Calu3 (cell line): Measurements from ENCODE around the gene RPIA. TPM values are rescaled to one million over a fixed set of nuclear protein-coding genes. Genes with fewer than 3 reads are reported as not detected.
A peak's percentile ranks its signal among the peaks of the same experiment; 100 is the strongest.

Experiments used
- BruUV-seq: library from RNA; stranded (reverse); fragments of 400-500 nt; replicated peaks from 2 replicates; lab custom pipeline; 2021; lab: Mats Ljungman, UMichigan
- CTCF ChIA-PET: fragments of 300-600 bp; sonication (Branson Sonifier 250); formaldehyde crosslinking; loops from one replicate; lab custom pipeline; 2022; ENCODE audit warnings: antibody characterized with exemption; lab: Charles Lee
- DNase-seq: peaks from one replicate; pipeline ENCODE4 v3.0.0; 2022
- H3K27ac Mint-ChIP-seq: one replicate; pipeline ENCODE4 v1.8.0; 2022; ENCODE audit warnings: mixed read lengths; ENCODE audit not compliant: unreplicated experiment
- H3K27me3 Mint-ChIP-seq: one replicate; pipeline ENCODE4 v1.8.0; 2022; ENCODE audit warnings: mixed read lengths; ENCODE audit not compliant: unreplicated experiment
- H3K36me3 Mint-ChIP-seq: one replicate; pipeline ENCODE4 v1.8.0; 2022; ENCODE audit warnings: mild to moderate bottlenecking, moderate library complexity, mixed read lengths; ENCODE audit not compliant: insufficient read depth, unreplicated experiment
- H3K4me1 Mint-ChIP-seq: one replicate; pipeline ENCODE4 v1.8.0; 2022; ENCODE audit warnings: mild to moderate bottlenecking, low read depth, mixed read lengths; ENCODE audit not compliant: unreplicated experiment
- H3K4me3 Mint-ChIP-seq: one replicate; pipeline ENCODE4 v1.8.0; 2022; ENCODE audit warnings: mild to moderate bottlenecking, low read depth, moderate library complexity, mixed read lengths; ENCODE audit not compliant: unreplicated experiment
- H3K9me3 Mint-ChIP-seq: one replicate; pipeline ENCODE4 v1.8.0; 2022; ENCODE audit warnings: low read depth, mixed read lengths; ENCODE audit not compliant: unreplicated experiment
- intact Hi-C: fragments of 100-400 bp; cut with micrococcal nuclease; formaldehyde crosslinking; loops from one replicate; pipeline ENCODE4 v1.10.0; 2022; ENCODE audit not compliant: unreplicated experiment
- total RNA-seq: library from RNA; stranded (reverse); gene quantifications from 2 replicates; pipeline ENCODE4 v1.2.3, GENCODE V29; 2022
- TF ChIP-seq, protein P1 (sequence below): fragments of 200-600 bp; IDR thresholded peaks from one replicate; pipeline ENCODE4 v1.8.0; 2022; ENCODE audit warnings: antibody characterized with exemption; ENCODE audit not compliant: unreplicated experiment

The RPIA gene
- total RNA-seq, 1 experiment from 2014 or later = 23.8 TPM

DNA sequence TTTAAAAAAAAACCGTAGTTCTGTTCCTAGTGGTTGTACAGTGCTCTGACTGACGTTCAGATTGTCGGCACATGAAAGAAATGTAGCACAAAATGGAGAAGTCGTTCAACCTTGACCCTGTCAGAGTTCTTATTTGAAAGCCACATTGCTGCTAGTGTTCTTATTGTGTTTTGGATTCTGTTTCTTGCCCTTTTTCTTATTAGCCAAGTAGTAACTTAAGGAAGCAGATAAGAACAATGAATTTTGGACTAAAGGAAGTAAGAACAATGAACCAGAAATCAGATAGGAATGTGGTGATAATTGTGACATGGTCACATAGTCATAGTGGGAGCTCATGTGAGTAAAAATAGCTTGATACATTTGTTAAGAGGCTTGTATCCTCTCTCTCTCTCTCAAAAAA is 45.9 kb downstream of the RPIA start:
- no peak for DNase-seq
- TF ChIP-seq, protein P1, sequence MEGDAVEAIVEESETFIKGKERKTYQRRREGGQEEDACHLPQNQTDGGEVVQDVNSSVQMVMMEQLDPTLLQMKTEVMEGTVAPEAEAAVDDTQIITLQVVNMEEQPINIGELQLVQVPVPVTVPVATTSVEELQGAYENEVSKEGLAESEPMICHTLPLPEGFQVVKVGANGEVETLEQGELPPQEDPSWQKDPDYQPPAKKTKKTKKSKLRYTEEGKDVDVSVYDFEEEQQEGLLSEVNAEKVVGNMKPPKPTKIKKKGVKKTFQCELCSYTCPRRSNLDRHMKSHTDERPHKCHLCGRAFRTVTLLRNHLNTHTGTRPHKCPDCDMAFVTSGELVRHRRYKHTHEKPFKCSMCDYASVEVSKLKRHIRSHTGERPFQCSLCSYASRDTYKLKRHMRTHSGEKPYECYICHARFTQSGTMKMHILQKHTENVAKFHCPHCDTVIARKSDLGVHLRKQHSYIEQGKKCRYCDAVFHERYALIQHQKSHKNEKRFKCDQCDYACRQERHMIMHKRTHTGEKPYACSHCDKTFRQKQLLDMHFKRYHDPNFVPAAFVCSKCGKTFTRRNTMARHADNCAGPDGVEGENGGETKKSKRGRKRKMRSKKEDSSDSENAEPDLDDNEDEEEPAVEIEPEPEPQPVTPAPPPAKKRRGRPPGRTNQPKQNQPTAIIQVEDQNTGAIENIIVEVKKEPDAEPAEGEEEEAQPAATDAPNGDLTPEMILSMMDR = no peak
- no TSS peak for BruUV-seq
- Mint-ChIP-seq H3K9me3 (no peaks in the 10 kb centered on the region), H3K4me3 (no peak overlapping the region), H3K4me1 (peaks cover 29% of the 10 kb centered on the region), H3K36me3 (peaks cover 4% of the 10 kb centered on the region), H3K27ac (no peak overlapping the region), H3K27me3 (no peaks in the 10 kb centered on the region)
- intact Hi-C loops = no loop called here
- CTCF ChIA-PET = no interaction called here

DNA sequence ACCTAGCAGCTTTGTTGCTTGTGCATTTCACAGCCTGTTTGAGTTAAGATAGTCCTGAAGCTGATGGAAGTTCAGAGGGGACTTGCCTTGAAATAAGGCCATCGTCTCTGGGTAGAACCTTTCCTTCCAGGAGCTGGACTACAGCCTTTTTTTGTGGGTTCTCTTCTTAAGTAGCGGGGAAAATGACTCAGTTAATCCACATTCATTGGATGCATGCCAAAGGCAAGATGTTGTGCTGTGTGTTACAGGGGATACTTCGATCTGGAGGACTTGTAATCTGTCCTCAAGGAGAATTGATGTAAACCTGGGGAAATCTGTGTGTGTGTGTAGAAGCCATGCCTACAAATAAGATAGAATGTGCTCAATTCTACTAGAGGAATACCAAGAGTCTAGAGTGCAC is 46.8 kb downstream of the RPIA start:
- no peak overlapping the region for H3K4me3 Mint-ChIP-seq
- DNase-seq = no peak
- TF ChIP-seq, protein P1 = no peak
- peaks cover 29% of the 10 kb centered on the region for H3K4me1 Mint-ChIP-seq
- H3K36me3 Mint-ChIP-seq = peaks cover 4% of the 10 kb centered on the region
- no peaks in the 10 kb centered on the region for H3K9me3 Mint-ChIP-seq
- H3K27me3 Mint-ChIP-seq = no peaks in the 10 kb centered on the region
- no TSS peak for BruUV-seq
- CTCF ChIA-PET = no interaction called here
- H3K27ac Mint-ChIP-seq = no peak overlapping the region
- intact Hi-C loops = no loop called here

GRCh38 chr2:88739985-88740600 is 48.6 kb downstream of the RPIA start:
- Mint-ChIP-seq H3K27ac (no peak overlapping the region), H3K36me3 (peaks cover 4% of the 10 kb centered on the region), H3K9me3 (peaks cover 2% of the 10 kb centered on the region), H3K4me3 (no peak overlapping the region), H3K4me1 (peaks cover 21% of the 10 kb centered on the region), H3K27me3 (no peaks in the 10 kb centered on the region)
- no TSS peak for BruUV-seq
- intact Hi-C loops = loop anchor here (5.0 kb wide), 1 partner anchor 97 kb away; no protein-coding TSS in a partner anchor
- CTCF ChIA-PET = no interaction called here
- DNase-seq = peak; percentile 80
- TF ChIP-seq, protein P1 = peak; percentile 70

DNA sequence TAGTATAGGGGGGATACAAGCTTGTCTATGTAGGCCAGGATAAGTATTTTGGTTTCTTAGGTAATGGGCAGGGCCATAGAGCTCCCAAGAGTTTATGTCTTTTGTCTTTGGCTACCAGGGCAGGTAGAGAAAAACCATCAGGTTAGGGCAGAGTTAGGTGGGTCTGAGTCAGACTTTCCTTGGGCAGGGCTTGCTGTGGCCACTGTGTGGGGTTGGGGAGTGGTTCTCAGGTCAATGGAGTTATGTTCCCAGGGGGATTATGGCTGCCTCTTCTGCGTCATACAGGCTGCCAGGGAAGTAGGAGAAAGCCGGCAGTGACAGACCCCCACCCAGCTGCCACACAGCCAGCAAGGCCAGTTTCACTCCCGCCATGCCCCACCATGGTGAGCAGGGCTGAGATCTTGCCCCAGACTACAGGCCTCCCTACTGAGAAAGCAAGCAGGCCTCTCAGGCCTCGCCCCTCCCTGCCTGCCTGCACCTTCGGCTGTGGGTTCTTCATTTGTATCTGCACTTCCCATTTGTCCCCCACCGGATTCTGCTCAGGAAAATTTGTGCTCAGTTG is 55.5 kb downstream of the RPIA start:
- BruUV-seq = no TSS peak
- peaks cover 2% of the 10 kb centered on the region for H3K9me3 Mint-ChIP-seq
- H3K4me3 Mint-ChIP-seq = no peak overlapping the region
- no peaks in the 10 kb centered on the region for H3K27me3 Mint-ChIP-seq
- H3K4me1 Mint-ChIP-seq = no peaks in the 10 kb centered on the region
- intact Hi-C loops = no loop called here
- H3K36me3 Mint-ChIP-seq = peaks cover 5% of the 10 kb centered on the region
- TF ChIP-seq, protein P1 = no peak
- no peak overlapping the region for H3K27ac Mint-ChIP-seq
- no peak for DNase-seq
- CTCF ChIA-PET = no interaction called here
